Skeletal muscle tissue (tissue), 4 donors: ENCODE measurements around the gene NDUFAF5. TPM values are rescaled to one million over a fixed set of nuclear protein-coding genes. Genes with fewer than 3 reads are reported as not detected.

Experiments used
- H3K27ac ChIP-seq: one replicate; pipeline ENCODE4 v1.7.0; 2013; ENCODE audit warnings: mild to moderate bottlenecking, low read depth, low read length, inconsistent platforms
- H3K27me3 ChIP-seq, 3 donors: one replicate each; pipeline ENCODE4 v1.7.0; 2013; ENCODE audit warnings: low read length in 3 of 3; ENCODE audit not compliant: control insufficient read depth in 3 of 3, insufficient read depth in 3 of 3
- H3K36me3 ChIP-seq, 3 donors: one replicate each; pipeline ENCODE4 v1.7.0; 2013; ENCODE audit warnings: low read length in 3 of 3; ENCODE audit not compliant: control insufficient read depth in 3 of 3, insufficient read depth in 3 of 3
- H3K4me1 ChIP-seq, 3 donors: one replicate each; pipeline ENCODE4 v1.7.0; 2013; ENCODE audit warnings: low read length in 3 of 3, mild to moderate bottlenecking in 3 of 3; ENCODE audit not compliant: control insufficient read depth in 3 of 3, insufficient read depth in 3 of 3
- H3K4me3 ChIP-seq, 3 donors: one replicate each; pipeline ENCODE4 v1.7.0; 2013; ENCODE audit warnings: low read length in 3 of 3
- H3K9ac ChIP-seq, 3 donors: one replicate each; pipeline ENCODE4 v1.7.0; 2013; ENCODE audit warnings: low read length in 3 of 3, mild to moderate bottlenecking in 3 of 3, moderate library complexity in 2 of 3, low read depth in 1 of 3
- H3K9me3 ChIP-seq, 3 donors: one replicate each; pipeline ENCODE4 v1.7.0; 2013; ENCODE audit warnings: low read length in 3 of 3; ENCODE audit not compliant: control insufficient read depth in 3 of 3
- total RNA-seq: library from RNA; depleted of rRNA; stranded (reverse); fragments of >200 nt; gene quantifications from one replicate; pipeline ENCODE4 v1.2.3, GENCODE V29; 2014
- donor health status: Osteomylitis.

The NDUFAF5 gene
- total RNA-seq, 1 donor from 2014 or later, result 16.7 TPM

DNA sequence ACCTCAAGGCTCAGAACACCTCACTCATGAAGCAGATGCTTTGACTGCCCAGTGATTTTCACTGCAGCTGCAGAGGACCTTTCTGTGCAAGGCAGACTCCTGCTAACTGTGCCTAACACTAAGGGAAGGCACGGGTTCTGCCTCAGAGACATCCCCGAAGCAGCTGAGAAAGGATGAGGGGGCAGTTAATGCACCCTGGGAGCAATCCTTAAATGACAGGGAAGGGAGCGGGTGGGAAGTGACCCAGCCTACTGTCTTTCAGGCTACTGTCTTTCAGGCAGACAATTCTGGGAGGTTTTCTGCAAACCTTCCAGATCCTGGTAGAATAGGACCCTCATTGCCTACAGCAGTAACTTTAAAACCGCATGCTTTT is 55.3 kb downstream of the NDUFAF5 start:
- Histone ChIP-seq H3K27me3 (peaks cover 0 to 8% (median 4%) of the 10 kb centered on the region in 3 donors), H3K27ac (no peak overlapping the region), H3K9me3 (no peaks in the 10 kb centered on the region), H3K36me3 (no peaks in the 10 kb centered on the region), H3K9ac (no peak overlapping the region), H3K4me1 (no peaks in the 10 kb centered on the region), H3K4me3 (no peak overlapping the region)

DNA sequence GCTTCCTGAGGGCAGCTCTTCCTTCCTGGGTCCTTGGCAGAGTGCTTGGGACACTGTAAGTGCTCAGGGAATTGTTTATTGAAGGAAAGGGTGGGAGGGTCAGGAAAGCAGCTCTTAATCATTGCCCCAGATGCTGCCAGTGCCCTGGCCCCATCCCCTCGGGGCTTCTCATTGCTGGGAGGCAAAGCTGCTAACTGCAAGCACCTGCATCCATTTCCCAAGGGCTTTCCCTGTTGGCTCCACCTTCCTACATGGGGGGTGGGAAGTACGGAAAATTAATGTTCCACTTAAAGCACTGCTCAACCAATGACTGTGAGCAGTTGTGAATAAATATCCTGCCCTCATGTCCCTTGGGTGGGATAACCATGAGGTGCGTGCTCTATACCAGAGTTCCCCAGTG is 56.4 kb downstream of the NDUFAF5 start:
- H3K9ac ChIP-seq, result no peak overlapping the region
- no peaks in the 10 kb centered on the region for H3K9me3 ChIP-seq
- no peaks in the 10 kb centered on the region for H3K36me3 ChIP-seq
- H3K4me1 ChIP-seq, result no peaks in the 10 kb centered on the region
- H3K4me3 ChIP-seq, result no peak overlapping the region
- H3K27me3 ChIP-seq, result peaks cover 0 to 8% (median 4%) of the 10 kb centered on the region in 3 donors
- H3K27ac ChIP-seq, result no peak overlapping the region

DNA sequence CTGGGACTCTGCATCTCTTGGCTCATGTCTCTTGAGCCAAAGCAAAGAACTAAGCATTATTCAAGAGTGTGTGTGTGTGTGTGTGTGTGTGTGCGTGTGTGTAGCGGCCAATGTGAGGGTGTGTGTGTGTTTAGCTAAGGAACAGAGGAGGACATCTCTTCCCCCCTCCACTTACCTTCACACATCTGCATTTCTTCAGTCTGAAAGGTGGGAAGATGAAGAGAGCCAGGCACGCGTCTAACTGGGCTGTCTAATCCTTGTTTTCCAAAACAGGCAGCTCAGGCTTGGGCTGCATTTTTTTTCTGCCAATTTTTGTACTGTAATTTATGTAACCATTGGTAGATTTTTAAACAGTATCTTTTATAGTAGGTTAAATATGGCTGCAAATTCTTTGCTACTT is 59.5 kb downstream of the NDUFAF5 start:
- Histone ChIP-seq H3K27ac (no peak overlapping the region), H3K9me3 (no peaks in the 10 kb centered on the region), H3K27me3 (peaks cover 0 to 8% (median 4%) of the 10 kb centered on the region in 3 donors), H3K9ac (no peak overlapping the region), H3K4me3 (no peak overlapping the region), H3K4me1 (no peaks in the 10 kb centered on the region), H3K36me3 (no peaks in the 10 kb centered on the region)

DNA sequence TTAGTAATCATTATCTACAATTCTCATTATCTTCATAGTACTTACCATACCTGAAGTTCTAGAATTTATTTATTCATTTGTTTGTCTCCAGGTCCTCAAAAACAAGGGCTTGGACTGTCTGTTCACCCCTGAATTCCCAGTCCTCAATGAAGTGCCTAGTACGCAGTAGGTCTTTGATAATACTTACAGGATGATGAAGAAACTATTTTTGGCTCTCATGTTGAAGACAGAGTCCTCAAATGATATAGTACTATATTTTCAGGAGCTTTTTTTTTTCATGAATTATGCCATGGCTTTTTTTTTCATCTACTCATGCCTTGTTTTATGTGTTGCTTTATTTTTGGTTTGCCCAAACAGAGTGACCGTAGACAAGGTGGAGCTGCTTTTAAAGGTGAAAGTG is 66.5 kb downstream of the NDUFAF5 start:
- H3K27ac ChIP-seq, result peak overlapping the region; percentile 29
- H3K27me3 ChIP-seq, result no peaks in the 10 kb centered on the region
- no peak overlapping the region for H3K4me3 ChIP-seq
- no peaks in the 10 kb centered on the region for H3K9me3 ChIP-seq
- H3K9ac ChIP-seq, result no peak overlapping the region
- H3K36me3 ChIP-seq, result no peaks in the 10 kb centered on the region
- H3K4me1 ChIP-seq, result peaks cover 0 to 7% (median 6%) of the 10 kb centered on the region in 3 donors

DNA sequence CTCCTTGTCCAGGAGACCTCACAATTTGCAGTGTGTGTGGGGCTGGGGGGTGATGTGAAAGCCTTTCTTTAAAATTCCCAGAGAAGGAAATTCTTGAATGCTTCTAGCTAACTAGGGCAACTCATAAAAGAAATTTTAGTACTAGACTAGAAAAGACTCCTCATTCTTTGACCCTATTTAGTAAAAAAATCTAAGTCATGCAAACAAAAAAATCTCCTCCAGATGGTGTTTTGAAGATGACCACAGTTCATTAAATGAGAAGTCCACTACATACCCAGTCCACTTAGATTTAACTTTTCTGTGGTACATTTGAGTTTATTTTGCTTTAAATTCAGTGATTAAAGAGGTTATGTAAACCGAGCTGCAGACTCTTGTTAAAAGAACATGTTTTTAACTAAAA is 67.5 kb downstream of the NDUFAF5 start:
- peaks cover under 1 to 9% (median 6%) of the 10 kb centered on the region in 3 donors for H3K4me1 ChIP-seq
- no peaks in the 10 kb centered on the region for H3K27me3 ChIP-seq
- no peaks in the 10 kb centered on the region for H3K9me3 ChIP-seq
- H3K27ac ChIP-seq, result no peak overlapping the region
- no peaks in the 10 kb centered on the region for H3K36me3 ChIP-seq
- H3K4me3 ChIP-seq, result no peak overlapping the region
- H3K9ac ChIP-seq, result no peak overlapping the region

DNA sequence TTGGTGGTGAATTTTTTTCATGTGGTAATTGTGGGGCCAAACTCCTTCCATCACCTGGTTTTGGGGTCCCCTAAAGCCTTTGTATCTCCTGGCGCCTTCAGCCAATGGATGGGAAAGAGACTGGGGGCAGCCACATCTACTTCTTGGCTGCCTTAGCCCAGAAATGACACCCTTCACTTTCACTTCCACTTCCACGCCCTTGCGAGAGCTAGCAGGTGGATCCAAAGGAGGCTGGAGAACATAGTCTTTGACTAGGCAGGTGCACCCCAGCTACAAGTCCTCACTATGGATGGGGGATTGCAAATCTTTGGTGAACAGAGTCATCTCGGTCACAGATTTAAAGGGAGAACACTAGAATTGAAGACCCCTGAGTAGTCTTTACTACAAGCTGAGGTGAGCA is 70.8 kb downstream of the NDUFAF5 start:
- H3K27ac ChIP-seq, result no peak overlapping the region
- peaks cover 8 to 18% (median 12%) of the 10 kb centered on the region in 3 donors for H3K4me1 ChIP-seq
- H3K27me3 ChIP-seq, result no peaks in the 10 kb centered on the region
- no peaks in the 10 kb centered on the region for H3K36me3 ChIP-seq
- H3K9me3 ChIP-seq, result no peaks in the 10 kb centered on the region
- H3K4me3 ChIP-seq, result no peak overlapping the region
- no peak overlapping the region for H3K9ac ChIP-seq

DNA sequence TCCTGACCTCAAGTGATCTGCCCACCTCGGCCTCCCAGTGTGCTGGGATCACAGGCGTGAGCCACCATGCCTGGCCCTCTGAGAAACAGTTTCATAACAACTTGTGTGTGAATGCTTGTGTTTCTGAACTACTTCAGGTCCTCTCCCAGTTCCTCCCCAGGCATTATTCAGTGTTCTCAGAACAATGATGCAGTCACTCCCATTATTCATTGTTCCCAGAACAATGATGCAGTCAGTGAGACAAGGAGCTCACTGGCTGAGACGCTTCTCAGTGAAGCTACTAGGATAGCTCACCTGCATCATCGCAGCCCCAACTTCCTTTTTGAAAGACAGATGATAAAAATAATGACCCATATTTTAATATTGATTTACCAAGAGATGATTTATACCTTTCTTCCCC is 71.5 kb downstream of the NDUFAF5 start:
- H3K27ac ChIP-seq, result no peak overlapping the region
- H3K9ac ChIP-seq, result no peak overlapping the region
- no peaks in the 10 kb centered on the region for H3K9me3 ChIP-seq

DNA sequence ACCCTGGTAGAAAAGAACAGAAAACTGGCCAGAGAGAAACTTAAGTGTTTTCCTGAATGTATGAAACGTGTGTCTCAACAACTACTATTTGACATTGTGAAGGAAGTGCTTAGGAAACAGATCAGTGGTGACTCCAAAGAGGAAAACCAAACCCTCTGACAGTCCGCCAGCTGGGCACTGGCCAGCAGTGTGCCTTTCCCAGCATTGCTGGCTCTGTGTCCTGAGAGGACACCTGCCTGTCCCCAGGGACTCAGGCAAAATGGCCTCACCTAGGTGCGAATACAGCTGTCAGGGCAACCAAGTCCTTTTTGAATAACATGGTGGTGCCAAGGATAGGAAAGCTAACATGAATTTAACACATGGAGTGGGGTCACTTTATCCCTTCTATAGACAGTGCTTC is 72.5 kb downstream of the NDUFAF5 start:
- Histone ChIP-seq H3K27me3 (no peaks in the 10 kb centered on the region), H3K9me3 (no peaks in the 10 kb centered on the region), H3K9ac (no peak overlapping the region), H3K36me3 (no peaks in the 10 kb centered on the region), H3K27ac (no peak overlapping the region), H3K4me3 (no peak overlapping the region), H3K4me1 (peaks cover 5 to 10% (median 8%) of the 10 kb centered on the region in 3 donors)

More for the DNA sequence above, 71.5 kb downstream of the NDUFAF5 start:
- peaks cover 8 to 18% (median 12%) of the 10 kb centered on the region in 3 donors for H3K4me1 ChIP-seq
- no peaks in the 10 kb centered on the region for H3K36me3 ChIP-seq
- H3K4me3 ChIP-seq, result no peak overlapping the region
- H3K27me3 ChIP-seq, result no peaks in the 10 kb centered on the region

DNA sequence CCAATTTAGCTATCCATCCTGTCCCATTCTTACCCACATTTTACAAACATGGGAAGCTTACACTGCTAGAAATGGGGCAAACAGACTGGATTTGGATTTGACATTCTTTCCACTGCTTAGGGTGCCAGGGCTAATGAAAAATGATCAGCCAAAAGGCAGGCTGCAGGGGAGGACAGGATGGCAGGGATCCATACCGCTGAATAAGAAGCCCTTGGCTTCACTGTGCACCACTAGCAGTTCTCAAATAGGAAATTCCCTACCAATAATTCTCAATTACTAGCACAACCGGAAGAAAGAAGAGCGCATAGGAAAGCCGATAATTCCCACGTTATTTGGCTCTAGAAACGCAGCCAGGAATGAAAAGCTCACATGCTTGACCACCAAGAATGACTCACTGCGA is 73.1 kb downstream of the NDUFAF5 start:
- Histone ChIP-seq H3K4me3 (no peak overlapping the region), H3K9ac (no peak overlapping the region), H3K4me1 (peaks cover 5 to 10% (median 8%) of the 10 kb centered on the region in 3 donors), H3K9me3 (no peaks in the 10 kb centered on the region), H3K27me3 (no peaks in the 10 kb centered on the region), H3K27ac (no peak overlapping the region), H3K36me3 (no peaks in the 10 kb centered on the region)

DNA sequence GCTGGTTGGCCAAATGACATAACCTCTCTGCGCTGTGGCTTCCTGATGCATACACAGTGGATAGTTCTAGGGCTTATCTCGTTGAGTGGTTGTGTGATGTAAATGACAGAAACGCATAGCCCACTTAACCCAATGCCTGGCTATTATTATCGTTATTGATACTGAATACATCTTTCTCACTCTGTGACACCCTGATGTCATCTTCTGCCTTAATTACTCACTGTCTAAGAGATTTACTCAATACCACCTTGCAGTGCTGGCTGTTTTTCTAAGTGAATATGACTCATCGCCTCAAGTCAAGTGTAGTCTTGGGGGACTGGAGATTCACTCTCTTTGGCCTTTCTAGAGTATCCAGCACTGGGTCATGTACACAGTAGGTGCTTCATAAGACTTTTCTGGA is 73.6 kb downstream of the NDUFAF5 start:
- H3K4me3 ChIP-seq, result no peak overlapping the region
- H3K27me3 ChIP-seq, result no peaks in the 10 kb centered on the region
- H3K9ac ChIP-seq, result no peak overlapping the region
- peaks cover 5 to 10% (median 8%) of the 10 kb centered on the region in 3 donors for H3K4me1 ChIP-seq
- H3K9me3 ChIP-seq, result no peaks in the 10 kb centered on the region
- no peak overlapping the region for H3K27ac ChIP-seq
- H3K36me3 ChIP-seq, result no peaks in the 10 kb centered on the region

DNA sequence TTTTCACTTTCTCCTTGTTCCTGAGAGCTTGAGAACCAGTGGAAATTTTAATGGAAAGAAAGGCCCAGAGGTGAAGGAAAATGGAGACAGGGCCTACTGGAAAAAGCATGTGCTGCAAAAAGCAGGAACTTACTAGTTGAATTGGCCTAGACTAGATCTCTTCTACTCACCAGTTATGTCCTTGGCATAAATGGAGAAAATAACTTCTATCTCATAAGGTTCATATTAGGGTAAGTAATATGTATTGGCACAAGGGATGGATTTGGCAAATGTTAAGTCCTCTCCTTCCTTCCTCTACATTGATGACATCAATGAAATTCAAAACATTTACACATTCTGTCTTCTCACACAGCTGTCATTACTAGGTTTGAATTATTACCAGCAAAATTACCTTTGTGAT is 74.0 kb downstream of the NDUFAF5 start:
- Histone ChIP-seq H3K36me3 (no peaks in the 10 kb centered on the region), H3K9me3 (no peaks in the 10 kb centered on the region), H3K9ac (no peak overlapping the region), H3K27me3 (no peaks in the 10 kb centered on the region), H3K4me3 (no peak overlapping the region), H3K27ac (no peak overlapping the region), H3K4me1 (peaks cover 5 to 10% (median 8%) of the 10 kb centered on the region in 3 donors)
